ENCODE measurements around the gene GJC1.

- TF ChIP-seq, protein P1, sequence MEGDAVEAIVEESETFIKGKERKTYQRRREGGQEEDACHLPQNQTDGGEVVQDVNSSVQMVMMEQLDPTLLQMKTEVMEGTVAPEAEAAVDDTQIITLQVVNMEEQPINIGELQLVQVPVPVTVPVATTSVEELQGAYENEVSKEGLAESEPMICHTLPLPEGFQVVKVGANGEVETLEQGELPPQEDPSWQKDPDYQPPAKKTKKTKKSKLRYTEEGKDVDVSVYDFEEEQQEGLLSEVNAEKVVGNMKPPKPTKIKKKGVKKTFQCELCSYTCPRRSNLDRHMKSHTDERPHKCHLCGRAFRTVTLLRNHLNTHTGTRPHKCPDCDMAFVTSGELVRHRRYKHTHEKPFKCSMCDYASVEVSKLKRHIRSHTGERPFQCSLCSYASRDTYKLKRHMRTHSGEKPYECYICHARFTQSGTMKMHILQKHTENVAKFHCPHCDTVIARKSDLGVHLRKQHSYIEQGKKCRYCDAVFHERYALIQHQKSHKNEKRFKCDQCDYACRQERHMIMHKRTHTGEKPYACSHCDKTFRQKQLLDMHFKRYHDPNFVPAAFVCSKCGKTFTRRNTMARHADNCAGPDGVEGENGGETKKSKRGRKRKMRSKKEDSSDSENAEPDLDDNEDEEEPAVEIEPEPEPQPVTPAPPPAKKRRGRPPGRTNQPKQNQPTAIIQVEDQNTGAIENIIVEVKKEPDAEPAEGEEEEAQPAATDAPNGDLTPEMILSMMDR (IDR thresholded peaks at IDR 0.05) = no peak
- TF ChIP-seq POLR2A (IDR thresholded peaks at IDR 0.05) = no peak
These were observed 78.3 kb downstream of the GJC1 start for GRCh38 chr17:44751806-44752205.

All from esophagus squamous epithelium (tissue), 4 donors.